Transverse colon (tissue), 4 donors: ENCODE results near the gene SUN1.
"Not testable (repeated sequence)": the region's sequence is repeated elsewhere in the genome, so short reads cannot be mapped to it uniquely, and the experiment has no call there.

Experiments
- EP300 ChIP-seq: sonication (generic); formaldehyde crosslinking; IDR thresholded peaks from one replicate; pipeline ENCODE4 v1.6.1; 2017; ENCODE audit warnings: antibody characterized with exemption, low read depth
- POLR2AphosphoS5 ChIP-seq, 3 donors: sonication (generic); formaldehyde crosslinking; IDR thresholded peaks; one replicate each; pipeline ENCODE4 v1.6.1; 2016; ENCODE audit warnings: antibody characterized with exemption in 3 of 3
- TF ChIP-seq, protein P1 (sequence below), 5 experiments: fragments of 200-600 bp in 3 of 5; fragments of 450-650 bp in 2 of 5; sonication (generic) in 3 of 5; IDR thresholded peaks; 1 replicate in 2 of 5; 2 replicates in 3 of 5; pipeline ENCODE4 v1.5.1; 2016 to 2017; ENCODE audit warnings: antibody characterized with exemption in 5 of 5, inconsistent platforms in 3 of 5, mild to moderate bottlenecking in 2 of 5, moderate library complexity in 1 of 5

DNA sequence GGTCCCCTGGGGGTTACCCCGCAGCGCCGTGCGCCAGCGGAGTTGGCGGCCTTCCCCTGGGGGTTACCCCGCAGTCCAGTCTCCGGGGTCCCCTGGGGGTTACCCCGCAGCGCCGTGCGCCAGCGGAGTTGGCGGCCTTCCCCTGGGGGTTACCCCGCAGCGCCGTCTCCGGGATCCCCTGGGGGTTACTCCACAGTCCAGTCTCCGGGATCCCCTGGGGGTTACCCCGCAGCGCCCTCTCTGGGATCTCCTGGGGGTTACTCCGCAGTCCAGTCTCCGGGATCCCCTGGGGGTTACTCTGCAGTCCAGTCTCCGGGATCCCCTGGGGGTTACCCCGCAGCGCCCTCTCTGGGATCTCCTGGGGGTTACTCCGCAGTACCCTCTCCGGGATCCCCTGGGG lies 15.5 kb downstream of the SUN1 start:
- TF ChIP-seq, protein P1, sequence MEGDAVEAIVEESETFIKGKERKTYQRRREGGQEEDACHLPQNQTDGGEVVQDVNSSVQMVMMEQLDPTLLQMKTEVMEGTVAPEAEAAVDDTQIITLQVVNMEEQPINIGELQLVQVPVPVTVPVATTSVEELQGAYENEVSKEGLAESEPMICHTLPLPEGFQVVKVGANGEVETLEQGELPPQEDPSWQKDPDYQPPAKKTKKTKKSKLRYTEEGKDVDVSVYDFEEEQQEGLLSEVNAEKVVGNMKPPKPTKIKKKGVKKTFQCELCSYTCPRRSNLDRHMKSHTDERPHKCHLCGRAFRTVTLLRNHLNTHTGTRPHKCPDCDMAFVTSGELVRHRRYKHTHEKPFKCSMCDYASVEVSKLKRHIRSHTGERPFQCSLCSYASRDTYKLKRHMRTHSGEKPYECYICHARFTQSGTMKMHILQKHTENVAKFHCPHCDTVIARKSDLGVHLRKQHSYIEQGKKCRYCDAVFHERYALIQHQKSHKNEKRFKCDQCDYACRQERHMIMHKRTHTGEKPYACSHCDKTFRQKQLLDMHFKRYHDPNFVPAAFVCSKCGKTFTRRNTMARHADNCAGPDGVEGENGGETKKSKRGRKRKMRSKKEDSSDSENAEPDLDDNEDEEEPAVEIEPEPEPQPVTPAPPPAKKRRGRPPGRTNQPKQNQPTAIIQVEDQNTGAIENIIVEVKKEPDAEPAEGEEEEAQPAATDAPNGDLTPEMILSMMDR (IDR thresholded peaks at IDR 0.05), result not testable (repeated sequence)
- not testable (repeated sequence) for TF ChIP-seq POLR2AphosphoS5 (IDR thresholded peaks at IDR 0.05); EP300
